Suppressor macrophage (primary cell): ENCODE results near the gene TINAGL1.

Experiments used
- DNase-seq, 4 experiments: peaks; one replicate each; pipeline ENCODE4 v3.0.0-alpha.2; 2020 to 2022

The TINAGL1 gene

DNA sequence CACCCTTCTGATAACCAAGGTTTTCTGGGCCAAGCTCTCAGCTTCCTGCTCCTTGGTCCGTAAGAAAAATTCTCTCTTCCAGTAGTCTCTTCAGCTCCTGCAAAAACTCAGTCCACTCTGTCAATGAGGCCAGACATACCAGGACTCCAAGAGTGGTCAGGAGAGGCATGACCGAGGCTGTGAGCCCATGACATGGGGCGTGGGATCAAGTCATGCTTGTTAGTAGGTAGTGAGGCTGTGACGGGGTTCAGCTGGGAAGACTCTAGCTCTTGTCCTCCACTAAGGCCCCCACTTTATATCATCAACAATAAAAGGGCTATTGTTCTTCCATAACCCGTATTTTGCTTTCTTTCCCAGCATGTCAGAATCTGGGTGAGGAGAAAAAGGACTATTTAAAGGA, 31.0 kb downstream of the TINAGL1 start:
- peak in 1 of 4 experiments; percentile 1 for DNase-seq

DNA sequence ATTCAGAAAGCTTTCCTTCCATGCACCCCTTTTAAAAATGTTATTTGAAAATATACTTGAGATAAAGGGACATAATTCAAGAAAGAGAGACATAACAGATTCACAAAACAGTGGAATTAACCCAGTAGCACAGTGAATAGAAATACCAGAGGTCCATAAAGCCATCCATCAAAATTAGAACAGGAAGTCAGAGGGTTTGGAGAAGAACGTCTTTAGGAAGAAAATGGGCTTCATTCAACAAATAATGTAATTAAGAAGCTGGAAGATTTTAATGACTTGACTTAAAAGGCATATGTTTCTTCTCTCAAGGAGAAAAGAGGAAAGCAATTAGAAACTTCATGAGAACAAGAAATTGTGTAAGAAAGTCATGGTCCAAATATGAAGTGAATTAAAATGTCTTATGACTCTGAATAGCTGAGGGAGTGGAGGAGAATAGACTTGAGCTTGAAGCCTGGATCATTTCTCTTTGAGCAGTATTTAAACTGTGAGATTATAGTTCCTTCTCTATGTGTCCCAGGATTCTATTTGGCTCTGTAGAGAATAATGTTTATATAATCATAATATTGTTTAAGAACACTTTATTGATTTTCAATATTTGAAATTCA, 33.3 kb downstream of the TINAGL1 start:
- DNase-seq, result peak in 3 of 4 experiments; percentile 4 to 59 (median 49)

DNA sequence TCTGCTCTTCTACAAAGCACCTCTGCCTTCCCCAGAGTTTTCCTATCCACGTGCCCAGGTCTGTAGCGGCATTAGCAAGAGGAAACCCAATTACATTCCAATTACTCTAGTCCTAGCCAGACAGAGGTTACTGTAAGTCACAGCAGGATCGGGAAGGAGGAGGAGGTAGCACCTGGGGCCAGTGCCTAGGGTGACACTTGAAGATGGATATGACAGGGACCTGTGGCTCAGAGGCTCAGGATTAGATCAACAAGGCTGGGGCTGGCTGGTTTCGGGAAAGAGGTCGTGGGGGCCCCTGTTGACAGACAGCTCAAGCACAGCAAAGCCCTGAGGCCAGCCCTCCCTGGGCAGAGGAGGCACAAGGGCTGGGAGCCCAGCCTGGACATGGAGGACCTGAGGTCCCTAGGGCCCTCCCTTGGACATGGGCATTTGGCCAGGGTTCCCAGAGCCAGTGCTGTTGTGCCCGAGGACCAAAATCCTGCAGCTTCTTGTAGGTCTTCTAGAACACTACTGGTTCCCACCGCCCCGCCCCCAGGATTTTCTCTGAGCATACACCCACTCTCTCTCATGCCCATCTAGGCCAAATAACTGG, 38.2 kb downstream of the TINAGL1 start:
- peak in 1 of 4 experiments; percentile 3 for DNase-seq

DNA sequence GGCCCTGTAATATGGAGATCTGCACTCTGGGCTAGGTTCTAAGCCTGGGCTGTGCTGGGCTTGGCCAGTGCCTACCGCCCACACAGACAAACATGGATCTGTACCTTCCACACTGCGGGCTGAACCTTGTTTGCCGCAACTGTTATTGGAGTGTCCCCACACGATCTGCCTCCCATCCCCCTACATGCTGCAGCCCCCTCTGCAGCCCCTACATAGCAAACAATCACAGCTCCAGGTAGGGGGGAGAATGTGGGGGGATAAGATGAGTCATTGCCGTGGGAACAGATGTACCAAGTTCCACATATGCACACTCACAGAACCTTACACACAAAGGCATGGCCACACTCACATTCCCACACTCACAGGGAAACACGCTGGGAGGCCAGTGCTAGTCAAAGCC, 39.1 kb downstream of the TINAGL1 start:
- DNase-seq, result peak in 1 of 4 experiments; percentile 2

DNA sequence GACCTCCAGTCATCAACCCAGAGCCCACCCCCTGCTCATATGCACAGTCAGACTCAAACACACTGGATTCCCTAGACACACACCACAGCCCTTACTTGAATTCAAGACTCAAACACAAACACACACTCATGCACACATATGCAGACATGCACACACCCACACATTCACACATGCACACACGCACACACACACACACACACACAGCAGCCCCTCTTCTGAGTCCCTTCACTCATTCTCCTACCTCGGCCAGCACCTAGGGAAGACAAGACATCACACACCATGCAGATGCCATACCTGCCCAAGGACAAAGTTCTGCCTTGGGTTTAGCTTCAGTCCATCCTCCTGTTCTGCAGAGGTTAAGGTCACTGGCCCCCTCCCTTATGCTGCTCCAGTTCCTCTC, 39.6 kb downstream of the TINAGL1 start:
- no peak for DNase-seq

DNA sequence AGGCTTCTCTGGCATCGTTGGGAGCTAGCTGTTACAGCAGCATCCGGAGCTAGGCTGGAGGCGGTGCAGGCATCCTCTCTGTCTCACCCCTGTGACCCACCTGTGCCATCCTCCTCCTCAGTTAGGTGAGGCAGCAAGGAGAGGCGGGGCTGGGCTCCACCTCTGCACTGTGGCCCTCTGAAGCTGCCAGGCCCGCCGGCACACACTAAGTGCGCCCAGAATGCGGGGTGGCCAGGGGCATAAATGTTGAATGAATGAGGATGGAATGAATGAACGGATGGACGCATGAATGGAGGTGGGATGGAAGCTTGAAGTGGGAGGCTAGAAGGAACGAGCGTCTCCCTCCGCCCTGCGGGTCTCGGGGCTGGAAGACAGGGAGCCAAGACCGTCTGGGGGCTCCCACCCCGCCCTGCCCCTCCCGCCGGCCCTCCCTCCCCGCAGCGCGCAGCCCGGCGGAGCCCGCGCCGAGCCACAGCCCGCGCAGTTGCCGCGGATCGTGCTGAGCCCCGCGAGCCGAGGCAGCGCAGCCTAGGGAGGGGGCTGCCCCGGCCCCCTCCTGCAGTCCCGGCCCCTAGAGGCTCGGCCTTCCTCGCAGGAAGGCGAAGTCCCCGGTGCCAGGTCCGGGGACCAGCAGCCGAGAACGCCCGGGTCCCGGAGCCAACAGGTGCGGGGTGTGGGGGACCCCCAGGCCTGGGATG, 41.1 kb downstream of the TINAGL1 start, which contains the start of gene HCRTR1:
Gene HCRTR1, plus strand, starts transcription at position 472 of the 698 bp plus-strand sequence. CDS start 1,504 bp downstream, outside the sequence.
- no peak for DNase-seq

DNA sequence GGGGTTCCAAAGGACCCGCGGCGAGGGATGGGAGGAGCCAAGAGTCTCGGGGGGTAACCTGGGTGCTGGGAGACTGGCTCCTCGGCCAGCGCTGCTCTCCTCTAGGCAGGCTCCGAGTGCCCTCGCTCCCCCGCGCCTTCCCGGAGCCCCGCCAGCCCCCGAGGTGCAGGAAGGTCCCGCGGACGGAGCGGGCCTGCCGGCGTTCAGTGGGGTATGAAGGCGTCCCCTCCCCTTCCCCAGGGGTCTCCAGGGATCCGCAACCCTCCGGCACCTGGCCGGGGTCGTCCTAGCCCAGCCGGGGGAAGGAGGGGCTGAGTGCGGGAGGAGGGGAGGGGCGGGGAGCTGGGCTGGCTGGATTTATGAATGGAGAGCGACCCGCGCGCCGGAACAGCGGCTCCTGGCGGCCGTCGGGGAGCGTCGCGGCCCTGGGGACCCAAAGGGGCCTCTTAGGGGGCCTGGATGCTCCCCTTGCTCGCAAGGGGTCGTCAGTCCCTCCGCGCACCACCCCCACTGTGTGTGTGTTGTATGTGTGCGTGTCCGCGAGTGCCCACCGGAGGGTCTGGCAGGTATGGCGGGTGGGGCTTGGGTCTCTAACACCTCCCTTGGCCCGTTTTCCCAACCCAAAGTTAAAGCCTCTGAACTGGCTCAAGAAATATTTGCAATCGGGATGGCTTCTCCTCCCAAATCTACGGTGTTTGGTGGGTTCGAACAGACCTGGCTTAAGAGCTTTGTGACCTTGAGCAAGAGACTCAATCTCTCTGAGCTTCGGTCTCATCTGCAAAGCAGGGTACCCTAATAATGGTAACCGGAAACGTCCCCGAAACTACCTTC, 41.8 kb downstream of the TINAGL1 start:
- DNase-seq, result peak; percentile 47 to 77 (median 66)

DNA sequence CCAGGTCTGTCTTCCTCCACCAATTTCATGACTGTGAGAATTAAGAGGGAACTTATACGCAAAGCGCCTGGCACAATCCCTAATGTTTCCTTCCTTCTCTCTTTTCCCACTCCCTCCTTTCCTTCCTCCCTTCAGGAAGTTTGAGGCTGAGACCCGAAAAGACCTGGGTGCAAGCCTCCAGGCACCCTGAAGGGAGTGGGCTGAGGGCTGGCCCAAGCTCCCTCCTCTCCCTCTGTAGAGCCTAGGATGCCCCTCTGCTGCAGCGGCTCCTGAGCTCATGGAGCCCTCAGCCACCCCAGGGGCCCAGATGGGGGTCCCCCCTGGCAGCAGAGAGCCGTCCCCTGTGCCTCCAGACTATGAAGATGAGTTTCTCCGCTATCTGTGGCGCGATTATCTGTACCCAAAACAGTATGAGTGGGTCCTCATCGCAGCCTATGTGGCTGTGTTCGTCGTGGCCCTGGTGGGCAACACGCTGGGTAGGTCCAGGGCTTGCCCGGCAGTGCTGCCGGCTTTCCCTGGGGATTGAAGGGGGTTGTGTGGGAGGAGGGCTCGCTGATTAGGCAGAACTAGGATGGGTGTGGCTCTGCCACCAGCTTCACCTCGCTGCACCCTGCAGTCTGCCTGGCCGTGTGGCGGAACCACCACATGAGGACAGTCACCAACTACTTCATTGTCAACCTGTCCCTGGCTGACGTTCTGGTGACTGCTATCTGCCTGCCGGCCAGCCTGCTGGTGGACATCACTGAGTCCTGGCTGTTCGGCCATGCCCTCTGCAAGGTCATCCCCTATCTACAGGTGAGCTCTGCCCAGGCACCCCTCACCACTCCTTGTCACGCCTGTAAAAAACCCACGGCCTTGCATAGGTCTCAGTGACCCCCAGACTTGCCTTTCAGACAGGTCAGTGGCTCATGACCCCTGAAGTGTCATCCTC, 42.9 kb downstream of the TINAGL1 start:
- DNase-seq, result no peak

DNA sequence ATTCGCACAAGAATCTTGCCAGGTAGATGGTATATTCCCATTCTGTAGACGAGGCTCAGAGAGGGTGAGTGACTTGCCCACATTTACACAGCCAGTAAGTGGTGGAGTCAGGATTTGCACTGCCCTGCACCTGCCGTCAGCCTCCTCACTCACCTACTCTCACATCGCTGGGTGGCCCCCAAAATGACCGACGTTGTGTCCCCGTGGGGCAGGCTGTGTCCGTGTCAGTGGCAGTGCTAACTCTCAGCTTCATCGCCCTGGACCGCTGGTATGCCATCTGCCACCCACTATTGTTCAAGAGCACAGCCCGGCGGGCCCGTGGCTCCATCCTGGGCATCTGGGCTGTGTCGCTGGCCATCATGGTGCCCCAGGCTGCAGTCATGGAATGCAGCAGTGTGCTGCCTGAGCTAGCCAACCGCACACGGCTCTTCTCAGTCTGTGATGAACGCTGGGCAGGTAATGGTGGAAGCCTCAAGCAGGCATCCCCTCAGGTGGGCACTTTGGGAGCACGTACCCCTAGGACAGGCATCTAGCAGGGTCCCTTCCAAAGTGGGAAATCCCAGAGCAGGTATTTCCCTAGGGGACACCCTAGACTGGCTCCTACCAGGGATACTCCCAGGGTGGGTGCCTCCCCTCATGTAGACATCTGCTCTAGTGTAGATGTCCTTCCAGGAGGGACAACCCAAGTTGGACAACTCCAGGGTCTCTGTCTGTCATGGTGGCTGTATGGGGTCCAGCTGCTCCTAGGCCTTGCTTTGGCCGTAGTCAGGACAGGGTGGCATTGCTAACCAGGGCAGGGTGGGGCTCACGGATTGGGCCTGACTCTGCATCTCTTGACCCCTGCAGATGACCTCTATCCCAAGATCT, 44.5 kb downstream of the TINAGL1 start:
- no peak for DNase-seq

DNA sequence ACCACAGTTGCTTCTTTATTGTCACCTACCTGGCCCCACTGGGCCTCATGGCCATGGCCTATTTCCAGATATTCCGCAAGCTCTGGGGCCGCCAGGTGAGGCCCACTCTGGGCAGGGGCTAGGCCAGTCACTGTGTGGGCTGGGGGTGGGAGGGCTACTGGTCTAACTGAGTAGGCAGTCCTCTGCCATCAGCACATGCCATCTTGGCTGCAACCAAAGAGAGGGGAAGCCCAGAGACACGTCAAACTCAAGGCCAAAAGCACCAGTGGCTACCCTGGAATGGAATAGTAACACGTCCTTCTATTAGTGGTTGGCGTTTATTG, 45.1 kb downstream of the TINAGL1 start:
- DNase-seq, result no peak

DNA sequence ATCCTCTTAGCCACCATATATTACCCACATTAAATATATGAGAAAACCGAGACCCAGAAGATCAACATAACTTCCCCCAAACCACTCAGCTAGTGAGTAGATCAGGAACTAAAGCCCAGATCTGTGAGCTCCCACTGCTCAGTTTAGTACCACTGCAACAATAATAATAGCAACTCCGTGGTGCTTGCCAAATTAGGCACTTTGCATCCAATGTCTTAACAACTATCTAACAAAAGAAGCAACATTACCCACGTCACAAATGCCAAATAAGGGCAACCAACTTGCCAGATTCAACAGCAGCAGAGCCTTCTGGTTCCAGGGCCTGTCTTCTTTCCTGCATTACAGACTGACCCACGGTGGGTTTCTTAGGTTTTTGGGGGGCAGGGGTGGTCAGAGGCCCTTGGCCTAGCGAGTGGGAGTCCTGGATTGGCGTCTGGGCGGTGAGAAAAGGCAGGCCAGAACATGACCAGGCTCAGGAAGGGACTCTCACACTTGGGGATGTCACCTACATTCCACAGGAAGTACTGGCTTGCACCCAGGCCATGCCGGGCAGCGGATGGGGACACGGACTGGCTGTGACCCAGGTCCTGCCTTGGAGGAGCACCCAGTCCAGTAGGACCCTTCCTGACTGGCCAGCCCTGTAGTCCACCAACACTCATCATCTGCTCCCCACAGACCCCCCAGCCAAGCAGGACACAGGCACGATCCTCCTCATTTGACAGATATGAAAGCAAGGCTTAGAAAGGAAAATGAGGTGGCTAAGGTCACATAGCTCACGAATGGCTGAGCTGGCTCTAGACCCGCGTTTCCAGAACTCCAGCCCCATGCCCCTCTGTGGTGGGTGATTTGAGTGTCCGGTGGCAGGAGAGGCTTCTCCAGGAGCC, 45.8 kb downstream of the TINAGL1 start:
- DNase-seq, result no peak

DNA sequence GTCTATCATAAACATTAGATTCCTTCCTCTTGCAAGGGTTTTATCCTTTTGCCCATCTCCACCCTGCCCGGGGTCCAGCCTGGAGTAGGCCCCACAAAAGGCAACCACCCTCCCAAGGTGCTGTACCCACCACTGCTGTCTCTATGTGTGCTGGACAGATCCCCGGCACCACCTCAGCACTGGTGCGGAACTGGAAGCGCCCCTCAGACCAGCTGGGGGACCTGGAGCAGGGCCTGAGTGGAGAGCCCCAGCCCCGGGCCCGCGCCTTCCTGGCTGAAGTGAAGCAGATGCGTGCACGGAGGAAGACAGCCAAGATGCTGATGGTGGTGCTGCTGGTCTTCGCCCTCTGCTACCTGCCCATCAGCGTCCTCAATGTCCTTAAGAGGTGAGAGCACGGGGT, 47.0 kb downstream of the TINAGL1 start:
- no peak for DNase-seq

DNA sequence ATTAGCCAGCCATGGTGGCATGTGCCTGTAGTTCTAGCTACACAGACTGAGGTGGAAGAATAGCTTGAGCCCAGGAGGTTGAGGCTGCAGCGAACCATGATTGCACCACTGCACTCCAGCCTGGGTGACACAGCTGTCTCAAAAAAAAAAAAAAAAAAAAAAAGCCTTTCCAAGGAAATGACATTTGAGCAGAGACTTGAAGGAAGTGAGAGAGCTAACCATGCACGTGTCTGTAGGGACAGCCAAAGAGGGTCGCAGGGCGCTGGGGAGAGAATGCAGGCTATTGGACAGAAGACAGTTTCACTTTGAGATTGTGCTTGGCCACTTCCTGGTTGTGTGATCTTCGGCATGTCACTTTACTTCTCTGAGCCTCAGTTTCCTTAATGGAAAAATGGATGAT, 48.0 kb downstream of the TINAGL1 start:
- DNase-seq, result peak; percentile 38 to 72 (median 58)

DNA sequence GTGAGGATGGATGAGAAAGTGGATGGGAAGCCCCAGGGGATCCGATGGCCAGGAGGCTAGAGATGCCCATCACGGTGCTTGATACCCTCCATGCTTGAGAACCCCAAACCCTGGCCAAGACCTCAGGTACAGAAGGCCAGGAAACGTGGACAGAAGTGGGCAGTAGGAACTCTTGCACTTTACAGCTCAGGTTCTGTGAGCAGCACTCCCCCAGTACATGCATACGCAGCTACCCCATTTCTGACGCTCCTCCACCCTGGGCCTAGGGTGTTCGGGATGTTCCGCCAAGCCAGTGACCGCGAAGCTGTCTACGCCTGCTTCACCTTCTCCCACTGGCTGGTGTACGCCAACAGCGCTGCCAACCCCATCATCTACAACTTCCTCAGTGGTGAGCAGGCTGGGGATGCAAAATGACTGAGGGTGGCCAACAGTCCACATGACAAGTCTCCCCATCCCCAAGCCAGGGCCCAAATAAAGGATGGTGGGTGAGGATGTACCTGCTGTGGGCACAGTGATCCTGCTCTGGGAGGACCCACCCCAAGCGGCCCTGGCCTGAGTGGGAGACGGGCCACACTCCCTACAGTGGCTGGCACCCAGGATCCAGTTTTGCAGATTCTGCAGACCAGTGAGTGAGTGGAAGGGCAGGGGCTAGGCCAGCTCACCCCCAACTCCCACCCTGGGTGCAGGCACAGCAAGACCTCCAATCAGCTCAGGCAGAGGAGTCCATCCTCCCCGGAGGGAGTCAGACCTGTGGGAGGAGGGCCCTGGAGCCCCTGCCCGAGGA, 48.6 kb downstream of the TINAGL1 start:
- DNase-seq, result no peak

DNA sequence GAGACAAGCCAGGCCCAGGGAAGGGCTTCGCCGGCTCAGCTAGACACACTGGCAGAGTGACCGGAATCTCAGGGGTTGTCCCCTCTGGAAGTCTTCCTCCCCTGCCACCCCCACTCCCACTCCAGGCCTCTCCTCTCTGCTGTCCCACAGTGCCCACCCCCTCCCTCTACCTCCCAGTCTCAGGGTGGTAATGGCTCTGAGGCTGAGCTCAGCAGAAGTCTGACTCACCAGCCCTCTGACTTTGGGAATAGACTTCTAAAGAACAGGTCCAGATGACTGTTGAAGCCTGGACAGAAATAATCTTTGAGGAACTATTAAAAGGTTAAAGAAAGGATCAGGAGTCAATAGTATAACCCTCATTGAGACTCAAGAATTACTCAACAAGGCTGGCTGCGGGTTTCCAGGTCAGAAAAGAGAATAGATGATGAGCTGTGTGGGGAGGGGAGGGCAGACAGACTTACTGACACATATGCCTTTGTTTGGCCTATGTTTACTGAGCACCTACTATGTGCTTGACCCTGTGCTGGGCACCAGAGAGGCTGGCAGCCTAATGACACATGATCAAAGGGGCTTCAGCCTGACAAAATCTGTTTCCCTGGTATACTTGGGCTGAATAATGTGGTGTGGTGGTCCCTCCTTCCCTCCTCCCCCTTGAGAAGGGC, 49.4 kb downstream of the TINAGL1 start:
- DNase-seq, result peak; percentile 60 to 85 (median 69)

DNA sequence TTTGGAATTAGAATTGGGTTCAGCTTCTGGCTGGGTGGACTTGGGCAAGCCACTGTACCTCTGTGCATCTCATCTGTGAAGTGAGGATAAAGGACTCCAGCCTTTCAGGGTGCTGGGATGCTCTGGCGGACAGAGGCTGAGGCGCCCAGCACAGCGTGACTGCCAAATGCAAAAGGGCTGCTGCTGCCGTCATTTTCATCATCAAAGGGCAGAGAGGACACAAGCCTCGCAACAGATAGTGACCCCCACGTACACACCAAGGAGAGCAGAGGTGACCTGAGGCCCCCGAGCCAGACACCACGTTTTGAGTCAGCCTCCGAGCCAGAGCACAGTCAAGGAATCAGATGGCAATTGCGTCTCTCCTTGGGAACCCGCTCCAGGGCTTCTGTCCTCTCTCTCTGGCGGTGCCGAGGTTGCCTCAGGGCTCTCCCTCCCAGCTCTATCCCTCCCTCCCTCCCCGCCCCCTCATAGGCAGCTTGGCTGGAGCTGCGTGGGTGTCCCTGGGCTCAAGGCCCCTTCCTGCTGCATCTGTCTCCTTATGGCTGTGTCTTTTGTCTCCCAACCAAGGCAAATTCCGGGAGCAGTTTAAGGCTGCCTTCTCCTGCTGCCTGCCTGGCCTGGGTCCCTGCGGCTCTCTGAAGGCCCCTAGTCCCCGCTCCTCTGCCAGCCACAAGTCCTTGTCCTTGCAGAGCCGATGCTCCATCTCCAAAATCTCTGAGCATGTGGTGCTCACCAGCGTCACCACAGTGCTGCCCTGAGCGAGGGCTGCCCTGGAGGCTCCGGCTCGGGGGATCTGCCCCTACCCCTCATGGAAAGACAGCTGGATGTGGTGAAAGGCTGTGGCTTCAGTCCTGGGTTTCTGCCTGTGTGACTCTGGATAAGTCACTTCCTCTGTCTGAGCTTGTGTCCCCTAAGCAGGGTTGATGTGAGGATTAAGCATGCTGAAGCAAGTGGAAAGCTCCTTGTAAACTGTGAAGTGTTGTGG, 50.2 kb downstream of the TINAGL1 start:
- peak; percentile 19 to 58 (median 48) for DNase-seq

DNA sequence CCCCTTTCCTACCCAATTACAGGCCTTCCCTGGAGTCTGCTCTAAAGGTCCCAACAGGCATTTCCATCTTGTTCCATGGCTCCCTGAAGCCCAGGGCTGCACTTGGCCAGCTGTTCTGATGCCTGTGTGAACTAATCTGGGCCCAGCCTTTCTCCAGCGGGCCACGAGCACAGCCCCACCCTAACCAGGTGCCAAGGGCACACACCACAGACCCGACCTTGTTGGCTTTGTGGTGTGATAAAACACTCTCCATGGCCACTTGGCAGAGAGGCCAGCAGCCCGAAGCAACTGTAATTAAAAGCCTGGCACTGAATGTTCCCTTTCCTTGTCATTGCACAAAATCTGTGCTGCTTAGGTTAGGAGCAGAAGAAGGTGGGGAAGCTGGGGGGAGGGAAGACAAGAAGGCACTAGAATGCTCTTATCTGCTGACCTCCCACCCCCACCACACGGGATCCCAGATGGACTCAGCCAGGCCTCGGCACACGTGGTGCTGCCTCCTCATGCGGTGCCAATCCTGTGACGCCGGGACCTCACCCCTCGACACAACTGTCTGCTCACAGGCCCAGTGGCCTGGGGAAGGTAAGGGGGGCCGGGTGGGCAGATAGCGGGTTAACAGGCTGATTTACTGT, 51.1 kb downstream of the TINAGL1 start:
- DNase-seq, result no peak
